Smooth muscle cell of the brain vasculature (primary cell): ENCODE results near the gene TNS3.
"Not testable (repeated sequence)": the region's sequence is repeated elsewhere in the genome, so short reads cannot be mapped to it uniquely, and the experiment has no call there.

Source experiments
- DNase-seq: peaks from one replicate; pipeline ENCODE4 v3.0.0-alpha.2; 2012; ENCODE audit warnings: low read depth, low spot score

TNS3 gene

DNA sequence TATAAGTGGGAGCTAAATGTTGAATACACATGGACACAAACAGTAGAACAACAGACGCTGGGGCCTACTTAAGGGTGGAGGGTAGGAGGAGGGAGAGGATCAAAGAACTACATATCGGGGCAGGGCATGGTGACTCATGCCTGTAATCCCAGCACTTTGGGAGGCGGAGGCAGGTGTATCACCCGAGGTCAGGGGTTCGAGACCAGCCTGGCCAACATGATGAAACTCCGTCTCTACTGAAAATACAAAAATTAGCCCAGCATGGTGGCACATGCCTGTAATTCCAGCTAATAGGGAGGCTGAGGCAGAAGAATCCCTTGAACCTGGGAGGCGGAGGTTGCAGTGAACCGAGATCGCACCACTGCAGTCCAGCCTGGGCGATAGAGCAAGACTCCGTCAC lies 319.8 kb downstream of the TNS3 start:
- DNase-seq: not testable (repeated sequence)

DNA sequence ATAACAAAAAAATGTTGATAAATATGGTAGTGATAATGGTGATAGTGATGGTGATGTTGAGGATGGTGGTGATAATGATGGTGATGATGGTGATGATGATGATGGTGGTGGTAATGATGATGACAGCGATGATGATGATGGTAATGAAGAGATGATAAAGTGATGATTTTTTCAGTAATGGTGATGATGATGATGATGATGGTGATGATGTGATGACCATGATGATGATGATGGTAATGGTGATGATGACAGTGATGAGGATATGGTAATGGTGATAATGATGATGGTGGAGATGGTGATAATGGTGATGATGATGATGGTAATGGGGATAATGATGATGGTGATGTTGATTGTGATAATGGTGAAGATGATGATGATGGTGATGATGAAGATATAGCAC lies 321.6 kb downstream of the TNS3 start:
- DNase-seq: no peak

DNA sequence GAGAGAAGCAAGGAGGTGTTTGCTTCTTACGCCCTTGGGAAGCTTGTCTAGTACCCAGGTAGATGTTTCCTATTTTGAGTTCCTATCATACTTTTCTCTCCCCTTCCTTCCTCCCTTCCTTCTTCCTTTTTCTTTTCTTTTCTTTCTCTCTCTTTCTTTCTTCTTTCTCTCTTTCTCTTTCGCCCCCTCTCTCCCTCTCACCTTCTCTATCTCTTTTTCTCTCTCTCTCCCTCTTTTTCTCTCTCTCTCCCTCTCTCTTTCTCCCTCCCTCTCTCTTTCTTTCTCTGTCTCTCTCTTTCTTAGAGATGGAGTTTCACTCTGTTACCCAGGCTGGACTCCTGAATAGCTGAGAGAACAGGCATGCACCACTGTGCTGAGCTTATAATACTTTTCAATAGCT lies 322.2 kb downstream of the TNS3 start:
- no peak for DNase-seq

DNA sequence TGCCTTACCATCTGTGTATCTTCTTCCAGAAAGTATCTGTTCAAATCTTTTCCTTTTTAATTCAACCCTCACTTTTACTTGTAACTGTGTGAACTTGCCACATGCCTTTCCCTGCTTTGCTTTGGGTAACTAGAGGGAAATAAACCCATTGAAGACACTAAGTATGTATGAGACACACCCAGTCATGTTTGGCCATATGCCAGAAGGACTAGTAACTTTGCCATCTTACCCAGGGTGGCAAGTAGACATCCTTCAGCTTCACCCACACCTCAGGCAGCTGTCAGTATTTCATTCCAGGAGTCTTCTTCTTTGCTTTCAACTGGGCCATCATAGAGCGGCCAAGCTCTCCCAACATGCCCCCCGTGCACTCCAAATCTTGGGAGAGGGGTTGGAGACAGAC lies 323.1 kb downstream of the TNS3 start:
- no peak for DNase-seq

DNA sequence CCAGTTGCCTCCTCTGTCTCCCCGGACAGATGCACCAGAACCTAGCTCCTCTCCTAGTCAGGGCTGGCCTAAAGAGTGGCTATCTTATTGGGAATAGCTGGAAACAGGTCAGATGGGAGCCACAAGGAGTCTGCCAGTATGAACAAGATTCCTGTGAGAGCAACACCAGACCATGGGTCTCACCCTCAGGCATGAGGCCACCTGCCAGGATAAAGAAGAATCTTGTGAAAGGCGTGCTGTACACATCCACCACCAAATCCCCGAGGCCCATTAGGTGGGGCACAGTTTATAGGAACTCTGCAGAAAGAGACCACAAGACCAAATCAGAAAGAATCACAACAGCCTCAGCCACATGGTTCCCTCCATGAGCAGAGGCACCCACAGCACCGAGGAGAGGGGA lies 325.9 kb downstream of the TNS3 start:
- DNase-seq: no peak

DNA sequence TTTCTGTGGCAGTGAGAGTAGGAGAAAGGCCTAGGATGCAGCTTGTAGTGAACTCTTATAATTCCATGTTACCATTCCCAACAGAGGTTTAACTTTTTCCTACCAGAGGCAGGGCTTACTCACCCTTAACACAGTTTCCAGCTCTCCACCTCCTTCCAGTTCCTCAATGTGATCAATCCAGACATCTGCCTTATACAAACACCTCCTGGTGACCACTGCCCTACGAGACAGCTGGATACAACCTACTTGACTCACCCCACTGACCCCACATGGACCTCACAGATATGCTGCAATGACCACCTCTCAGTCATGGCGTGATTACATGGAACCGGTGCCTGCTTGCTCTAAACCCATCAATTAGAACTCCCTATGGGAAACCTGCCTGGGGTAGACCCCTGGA lies 326.5 kb downstream of the TNS3 start:
- DNase-seq: no peak

DNA sequence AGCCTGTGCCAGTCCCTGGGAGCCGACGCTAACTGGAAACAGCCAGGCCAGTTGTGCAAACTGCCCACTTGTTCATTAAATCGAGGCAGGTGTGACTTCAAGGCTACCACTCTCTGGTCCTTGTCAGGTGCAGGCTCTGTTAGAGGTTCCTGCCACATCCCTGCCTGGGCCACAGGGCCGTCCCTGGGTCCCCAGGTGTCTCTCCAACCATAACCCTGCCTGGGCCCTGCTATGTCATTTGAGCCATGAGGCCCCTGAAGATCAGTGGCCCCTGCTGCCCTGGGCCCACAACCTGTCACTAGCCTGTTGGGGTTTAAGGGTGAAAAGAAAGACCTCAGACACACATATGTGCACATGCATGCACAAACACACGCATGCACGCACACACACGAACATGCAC lies 326.9 kb downstream of the TNS3 start:
- no peak for DNase-seq

DNA sequence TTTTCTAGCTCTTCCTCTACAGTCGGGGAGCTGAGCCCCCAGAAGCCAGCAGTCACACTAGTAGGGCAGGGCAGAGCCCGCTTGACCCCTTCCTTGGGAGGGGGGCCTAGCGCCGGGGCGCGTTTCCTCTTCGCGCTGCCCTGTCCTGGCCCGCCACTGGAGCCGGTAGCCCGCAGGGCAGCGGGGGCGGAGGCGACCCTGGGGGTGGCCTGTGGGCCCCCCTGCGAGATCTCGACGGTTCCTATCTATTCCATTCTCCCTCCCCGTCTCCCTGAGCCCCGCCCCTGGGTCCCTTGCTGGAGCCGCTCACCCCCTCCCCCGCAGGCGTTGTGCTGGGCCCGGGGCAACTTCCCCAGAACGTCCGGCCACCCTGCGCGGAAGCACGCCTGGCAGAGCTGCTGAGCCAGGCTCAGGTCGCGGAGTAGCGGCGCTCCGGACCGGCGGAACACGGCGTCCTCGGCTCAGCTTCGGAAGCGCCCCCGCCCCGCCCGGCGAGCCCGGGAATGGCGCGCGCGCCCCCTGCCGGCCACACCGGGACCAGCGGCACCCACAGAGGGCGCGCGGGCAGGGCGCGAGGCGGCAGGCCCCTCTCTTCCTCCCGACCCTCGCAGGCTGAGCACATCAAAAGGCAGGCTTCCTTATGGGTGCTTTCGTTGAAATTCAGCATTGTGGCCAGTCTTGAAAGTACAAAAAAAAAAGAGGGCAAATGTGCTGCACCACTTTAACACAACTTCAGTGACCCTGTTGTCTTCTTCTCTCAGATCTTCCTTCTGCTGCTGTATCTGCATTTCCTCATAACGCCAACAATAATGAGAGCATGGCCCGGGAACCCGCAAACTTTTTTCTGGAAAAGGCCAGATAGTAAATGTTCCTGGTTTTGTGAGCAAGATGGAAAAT lies 327.6 kb downstream of the TNS3 start:
- peak; percentile 28 for DNase-seq

DNA sequence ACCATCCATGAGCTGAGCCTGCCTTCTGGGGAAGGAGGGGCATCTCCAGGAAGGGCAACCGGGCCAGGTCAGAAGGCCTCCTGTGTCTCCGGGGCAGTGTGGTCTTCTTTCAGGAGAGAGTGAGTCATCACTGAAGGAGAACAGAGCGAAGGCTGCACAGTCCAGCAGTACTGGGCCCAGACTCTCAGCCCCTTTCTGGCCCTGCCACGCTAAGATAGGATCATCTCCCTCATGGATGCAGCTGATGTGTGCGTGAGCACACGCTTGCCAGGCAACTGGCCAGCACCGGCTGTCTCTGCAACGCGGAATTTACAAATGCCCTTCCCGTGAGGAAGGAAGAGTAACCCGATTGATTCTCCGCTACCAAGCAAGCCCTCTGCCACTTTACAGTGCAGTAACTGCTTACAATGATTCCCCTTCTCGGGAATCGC lies 328.2 kb downstream of the TNS3 start:
- DNase-seq: peak; percentile 40

DNA sequence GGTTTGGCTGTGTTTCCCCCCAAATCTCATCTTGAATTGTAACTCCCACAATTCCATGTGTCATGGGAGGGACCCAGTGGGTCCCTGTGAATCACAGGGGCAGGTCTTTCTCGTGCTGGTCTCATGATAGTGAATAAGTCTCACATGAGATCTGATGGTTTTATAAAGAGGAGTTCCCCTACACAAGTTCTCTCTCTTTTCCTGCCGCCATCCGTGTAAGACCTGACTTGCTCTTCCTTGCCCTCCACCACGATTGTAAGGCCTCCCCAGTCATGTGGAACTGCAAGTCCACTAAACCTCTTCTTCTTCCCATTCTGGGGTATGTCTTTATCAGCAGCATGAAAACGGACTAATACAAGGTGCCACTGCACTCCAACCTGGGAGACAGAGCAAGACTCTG lies 329.2 kb downstream of the TNS3 start:
- DNase-seq: no peak

DNA sequence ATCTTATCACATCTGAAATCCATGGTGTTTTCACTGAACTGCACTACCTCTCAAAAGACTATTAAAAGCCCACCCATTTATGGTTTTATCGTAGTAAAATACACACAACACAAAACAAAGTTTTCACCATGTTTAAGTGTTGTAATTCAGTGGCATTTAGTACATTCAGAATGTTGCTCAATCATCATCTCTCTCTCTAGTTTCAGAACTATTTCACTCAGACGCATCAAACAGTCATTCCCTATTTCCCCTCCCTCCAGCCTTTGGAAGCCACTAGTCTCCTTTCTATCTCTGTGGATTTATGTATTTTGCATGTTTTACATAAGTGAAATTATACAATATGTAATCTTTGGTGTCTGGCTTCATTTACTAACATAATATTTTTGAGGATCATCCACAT lies 332.6 kb downstream of the TNS3 start:
- no peak for DNase-seq

DNA sequence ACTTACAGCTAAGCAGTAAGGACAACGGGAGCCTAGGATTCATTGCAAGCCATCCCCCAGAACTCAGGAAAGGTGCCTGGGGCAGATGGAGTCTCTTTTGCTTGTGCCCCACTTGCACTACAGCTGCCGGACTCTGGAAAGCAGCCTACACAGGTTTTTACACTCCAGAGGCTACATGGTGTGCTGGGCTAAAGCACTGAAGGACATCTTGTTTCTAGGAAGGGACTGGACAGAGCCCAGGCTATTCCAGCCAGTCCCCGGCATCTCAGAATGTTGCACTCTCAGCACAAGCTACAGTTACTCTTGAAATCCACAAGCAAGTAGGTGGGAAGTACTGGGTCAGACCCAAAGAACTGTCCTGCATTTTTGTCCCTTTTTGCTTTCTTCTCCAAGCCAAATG lies 333.1 kb downstream of the TNS3 start:
- no peak for DNase-seq

DNA sequence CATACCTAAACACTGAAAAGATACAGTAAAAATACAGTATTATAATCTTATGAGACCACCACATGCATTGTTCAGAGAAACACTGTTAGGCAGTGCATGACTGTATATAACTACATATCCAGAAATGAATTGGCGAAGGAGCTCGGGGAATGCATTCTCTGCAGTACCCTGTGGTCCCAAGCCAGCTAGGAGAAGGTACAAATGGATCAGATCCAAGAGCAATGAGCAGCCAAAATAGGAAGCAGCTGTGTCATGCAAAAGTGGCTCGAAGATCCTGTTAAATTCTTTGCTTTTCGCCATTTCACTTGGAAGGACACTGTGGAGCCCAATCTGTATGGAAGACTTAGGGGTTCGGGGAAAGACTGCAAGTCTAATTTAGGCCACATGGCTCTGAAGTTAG lies 334.8 kb downstream of the TNS3 start:
- no peak for DNase-seq

DNA sequence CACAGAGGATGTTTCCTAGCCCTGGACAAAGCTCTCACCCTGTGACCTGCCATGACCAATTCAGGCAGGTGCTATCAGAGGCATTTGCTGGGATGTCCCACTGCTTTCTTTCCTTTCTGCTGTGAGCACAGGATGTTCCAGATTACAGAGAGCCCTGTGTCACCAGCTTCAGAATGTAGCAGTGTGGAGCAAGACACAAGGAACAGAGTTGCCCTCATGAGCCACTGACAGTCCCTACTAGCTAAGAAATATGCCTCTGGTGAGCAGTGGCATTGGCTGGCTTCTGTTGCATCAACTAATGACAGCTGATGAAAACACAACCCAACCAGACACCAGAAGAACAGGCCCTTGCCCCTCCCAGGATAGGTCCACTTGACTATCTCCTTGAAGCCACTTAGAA lies 337.2 kb downstream of the TNS3 start:
- DNase-seq: no peak

DNA sequence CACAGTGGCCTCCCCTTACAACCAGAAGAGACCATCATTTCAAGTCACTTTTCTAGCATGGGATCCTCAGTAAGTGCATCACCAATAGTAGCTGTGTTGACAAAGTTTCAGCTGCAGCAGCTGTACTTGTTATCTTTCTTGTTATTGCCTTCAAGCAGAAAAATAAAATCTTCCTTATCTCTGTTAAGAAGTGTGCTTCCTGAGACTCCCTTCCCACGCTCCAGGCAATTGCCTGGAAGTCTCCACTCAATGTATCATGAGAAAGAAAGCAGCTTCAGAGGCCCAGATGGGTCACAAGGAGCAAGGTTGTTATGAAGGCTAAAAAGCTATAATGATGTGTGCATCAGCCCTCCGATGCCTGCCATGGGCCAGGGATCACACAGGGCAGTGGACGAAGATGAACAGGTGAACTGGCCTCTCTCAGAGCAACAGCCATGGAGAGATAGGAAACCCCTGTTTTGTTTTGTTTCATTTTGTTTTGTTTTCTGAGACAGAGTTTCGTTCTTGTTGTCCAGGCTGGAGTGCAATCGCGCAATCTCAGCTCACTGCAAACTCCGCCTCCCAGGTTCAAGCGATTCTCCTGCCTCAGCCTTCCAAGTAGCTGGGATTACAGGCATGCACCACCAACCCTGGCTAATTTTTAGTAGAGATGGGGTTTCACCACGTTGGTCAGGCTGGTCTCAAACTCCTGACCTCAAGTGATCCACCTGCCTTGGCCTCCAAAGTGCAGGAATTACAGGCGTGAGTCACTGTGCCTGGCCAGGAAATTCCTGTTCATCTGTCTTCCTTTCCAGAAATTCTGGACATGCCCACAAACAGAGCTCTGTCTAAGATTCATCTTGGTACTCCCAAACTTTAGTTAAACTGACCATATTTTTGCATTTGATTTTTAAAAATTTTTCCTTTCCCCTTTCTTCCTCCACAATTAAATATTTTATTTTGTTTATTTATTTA lies 340.5 kb downstream of the TNS3 start:
- no peak for DNase-seq

DNA sequence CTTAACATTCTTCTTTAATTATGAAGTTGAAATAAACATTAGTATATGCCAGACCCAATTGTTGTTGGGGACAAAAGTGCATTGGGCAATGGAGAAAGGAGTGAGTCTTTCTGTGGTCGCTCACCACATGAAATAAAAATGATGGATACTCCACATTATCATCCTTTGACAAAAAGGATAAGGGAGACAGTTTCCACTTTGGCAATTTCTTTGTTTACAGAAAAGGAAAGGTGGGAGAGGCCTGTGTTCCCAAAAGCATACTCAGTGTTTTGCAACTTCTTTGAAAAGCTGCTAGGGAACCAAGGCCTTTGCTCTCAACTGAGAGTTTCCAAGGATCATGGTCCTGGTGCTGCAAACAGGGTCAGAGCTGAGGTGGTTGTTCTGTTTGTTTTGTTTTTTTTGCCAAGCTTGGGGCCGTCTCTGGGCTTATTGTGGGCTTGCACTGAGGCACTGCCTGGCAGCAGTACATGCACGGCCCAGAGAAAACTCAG lies 341.9 kb downstream of the TNS3 start:
- no peak for DNase-seq

DNA sequence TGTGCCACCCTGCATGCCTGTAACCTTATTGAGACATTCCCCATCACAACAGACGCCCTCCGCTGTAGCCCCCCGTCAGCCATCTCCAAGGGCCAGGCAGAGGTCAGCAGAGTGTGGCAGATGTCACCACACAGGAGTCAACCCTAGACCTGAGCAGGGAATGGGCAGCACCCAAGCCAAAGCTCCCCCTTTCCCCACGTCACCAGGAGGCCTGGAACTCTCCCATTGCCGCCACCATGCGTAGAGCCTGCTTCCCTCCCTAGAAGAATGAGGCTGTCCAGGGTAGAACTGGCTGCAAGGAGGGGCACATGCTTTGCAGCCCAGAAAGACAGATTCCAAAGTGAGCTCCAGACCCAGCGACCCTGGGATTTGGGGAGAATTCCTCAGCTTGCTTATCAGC lies 342.9 kb downstream of the TNS3 start:
- no peak for DNase-seq

DNA sequence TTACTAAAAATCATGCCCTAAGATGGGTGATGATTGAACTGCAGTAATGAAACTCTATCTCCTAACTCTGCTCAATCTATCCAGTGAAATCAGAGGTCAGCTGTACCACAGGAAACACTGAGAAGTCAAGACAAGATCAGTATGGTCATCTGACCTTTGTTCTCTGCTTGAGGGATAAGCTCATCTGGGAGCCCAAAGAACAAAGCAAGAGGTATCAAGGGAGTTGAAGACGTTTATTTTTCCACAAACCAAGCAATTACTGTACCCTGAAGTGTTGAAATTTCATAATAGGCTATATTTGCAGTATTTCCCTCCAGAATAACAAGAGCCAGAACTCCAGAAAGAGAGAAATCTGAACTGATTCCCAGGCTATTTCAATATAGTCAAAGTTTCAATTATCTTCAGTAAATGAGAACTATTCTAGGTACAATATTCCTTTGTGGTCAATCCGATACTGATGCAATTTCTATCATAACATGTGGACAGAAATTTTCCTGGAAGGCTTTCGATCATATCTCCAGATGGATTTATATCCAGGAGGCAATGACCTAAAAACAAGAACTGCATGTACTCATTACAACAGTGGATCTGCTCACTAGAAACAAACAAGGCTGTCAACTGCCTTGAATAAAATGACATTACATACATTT lies 345.3 kb downstream of the TNS3 start:
- DNase-seq: no peak

DNA sequence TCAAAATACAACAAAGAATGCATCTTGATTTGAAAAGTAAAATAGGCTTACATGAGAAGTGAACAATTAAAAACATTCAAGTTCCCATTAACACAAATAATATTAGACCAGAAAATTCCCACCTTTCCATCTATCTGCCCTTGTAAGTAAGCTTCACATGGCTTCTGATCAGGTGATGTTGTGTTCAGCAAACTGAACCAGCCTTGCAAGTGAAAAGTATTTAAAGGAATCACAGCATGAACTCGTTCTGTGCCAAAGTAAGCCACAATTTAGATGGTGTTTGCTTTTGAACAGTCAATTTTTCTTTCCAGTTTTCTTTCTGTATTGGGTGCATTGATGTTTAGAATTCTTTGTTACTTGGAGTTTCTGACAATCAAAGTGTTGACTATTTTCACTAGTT lies 347.9 kb downstream of the TNS3 start:
- DNase-seq: peak; percentile 57

DNA sequence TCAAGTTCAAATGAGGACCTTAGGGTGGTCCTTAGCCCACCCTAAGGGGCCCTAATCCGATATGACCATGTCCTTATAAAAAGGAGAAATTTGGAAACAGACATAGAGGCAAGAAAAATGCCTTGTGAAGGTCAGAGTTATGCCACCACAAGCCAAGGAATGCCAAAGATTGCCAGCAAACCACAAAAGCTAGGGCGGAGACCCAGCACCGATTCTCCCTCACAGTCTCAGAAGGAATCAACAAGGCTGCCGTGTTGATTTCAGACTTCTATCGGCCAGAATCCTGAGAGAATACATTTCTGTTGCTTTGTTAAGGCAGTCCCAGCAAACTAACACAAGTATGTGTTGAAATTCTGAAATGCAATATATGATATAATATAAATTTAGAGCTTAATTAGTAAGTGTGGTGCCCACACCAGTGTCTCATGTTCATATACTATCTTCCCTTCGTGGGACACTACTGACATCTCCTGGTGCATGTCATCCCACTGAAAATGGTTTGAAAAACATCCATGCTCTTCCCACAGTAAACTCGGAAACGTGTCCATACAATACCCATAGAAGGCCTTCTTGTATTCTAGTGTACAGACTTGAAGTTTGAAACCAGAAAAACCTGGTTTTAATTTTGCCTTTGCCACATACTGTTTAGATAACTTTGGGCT lies 349.0 kb downstream of the TNS3 start:
- DNase-seq: no peak

DNA sequence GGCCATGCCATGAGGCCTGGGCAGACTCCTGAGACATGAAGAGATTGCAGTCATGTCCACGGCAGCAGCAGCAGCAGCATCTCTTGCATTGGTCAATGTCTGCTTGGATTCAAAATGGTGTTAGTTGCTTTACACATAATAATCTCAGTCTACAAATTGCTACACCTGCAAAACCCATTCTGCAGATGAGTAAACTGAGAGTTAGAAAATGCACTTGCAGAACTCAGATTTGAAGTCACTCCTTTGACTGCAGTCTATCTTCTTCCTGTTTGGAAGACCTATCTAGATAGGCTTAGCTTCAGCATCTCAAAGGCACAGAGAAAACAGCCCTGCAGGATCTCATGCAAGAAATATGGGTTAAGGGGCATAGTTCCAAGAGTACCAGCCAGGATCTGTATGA lies 350.3 kb downstream of the TNS3 start:
- DNase-seq: no peak
